PC-3 (cell line): ENCODE data around the gene HAPLN2.

Source experiments
- EZH2 ChIP-seq: fragments of 300-600 bp; sonication (generic); IDR thresholded peaks from one replicate; pipeline ENCODE4 v1.6.1; 2017; ENCODE audit warnings: antibody characterized with exemption, mild to moderate bottlenecking, low read length; ENCODE audit not compliant: unreplicated experiment
- EZH2phosphoT487 ChIP-seq: fragments of 300-600 bp; sonication (generic); IDR thresholded peaks from 2 replicates; pipeline ENCODE4 v1.6.1; 2018; ENCODE audit warnings: mild to moderate bottlenecking, antibody characterized with exemption, low read length, borderline replicate concordance
- TF ChIP-seq, protein P1 (sequence below): fragments of 300-600 bp; sonication (generic); conservative IDR thresholded peaks from 2 replicates; pipeline ENCODE4 v1.5.1; 2017; ENCODE audit warnings: antibody characterized with exemption, low read depth, mild to moderate bottlenecking, low read length

- no peak for TF ChIP-seq EZH2phosphoT487
- TF ChIP-seq EZH2 = no peak
- TF ChIP-seq, protein P1, sequence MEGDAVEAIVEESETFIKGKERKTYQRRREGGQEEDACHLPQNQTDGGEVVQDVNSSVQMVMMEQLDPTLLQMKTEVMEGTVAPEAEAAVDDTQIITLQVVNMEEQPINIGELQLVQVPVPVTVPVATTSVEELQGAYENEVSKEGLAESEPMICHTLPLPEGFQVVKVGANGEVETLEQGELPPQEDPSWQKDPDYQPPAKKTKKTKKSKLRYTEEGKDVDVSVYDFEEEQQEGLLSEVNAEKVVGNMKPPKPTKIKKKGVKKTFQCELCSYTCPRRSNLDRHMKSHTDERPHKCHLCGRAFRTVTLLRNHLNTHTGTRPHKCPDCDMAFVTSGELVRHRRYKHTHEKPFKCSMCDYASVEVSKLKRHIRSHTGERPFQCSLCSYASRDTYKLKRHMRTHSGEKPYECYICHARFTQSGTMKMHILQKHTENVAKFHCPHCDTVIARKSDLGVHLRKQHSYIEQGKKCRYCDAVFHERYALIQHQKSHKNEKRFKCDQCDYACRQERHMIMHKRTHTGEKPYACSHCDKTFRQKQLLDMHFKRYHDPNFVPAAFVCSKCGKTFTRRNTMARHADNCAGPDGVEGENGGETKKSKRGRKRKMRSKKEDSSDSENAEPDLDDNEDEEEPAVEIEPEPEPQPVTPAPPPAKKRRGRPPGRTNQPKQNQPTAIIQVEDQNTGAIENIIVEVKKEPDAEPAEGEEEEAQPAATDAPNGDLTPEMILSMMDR = no peak
These were observed 17.9 kb upstream of the HAPLN2 start, which contains the start of gene GPATCH4 for GRCh38 chr1:156601122-156601830.
